Measurements from ENCODE around the gene DYSF.

- TF ChIP-seq CTCF (IDR thresholded peaks at IDR 0.05) (no peak), EP300 (IDR thresholded peaks at IDR 0.05) (no peak), POLR2A (IDR thresholded peaks at IDR 0.05) (no peak)
These were observed 261.4 kb downstream of the DYSF start for GRCh38 chr2:71714601-71715240.
